Measurements from ENCODE around the gene GREB1. TPM values are rescaled to one million over a fixed set of nuclear protein-coding genes. Genes with fewer than 3 reads are reported as not detected.

Gene GREB1
- polyA plus RNA-seq, 1 of the 3 experiments (the other 2 are of a cell fraction) = 2.9 TPM

DNA sequence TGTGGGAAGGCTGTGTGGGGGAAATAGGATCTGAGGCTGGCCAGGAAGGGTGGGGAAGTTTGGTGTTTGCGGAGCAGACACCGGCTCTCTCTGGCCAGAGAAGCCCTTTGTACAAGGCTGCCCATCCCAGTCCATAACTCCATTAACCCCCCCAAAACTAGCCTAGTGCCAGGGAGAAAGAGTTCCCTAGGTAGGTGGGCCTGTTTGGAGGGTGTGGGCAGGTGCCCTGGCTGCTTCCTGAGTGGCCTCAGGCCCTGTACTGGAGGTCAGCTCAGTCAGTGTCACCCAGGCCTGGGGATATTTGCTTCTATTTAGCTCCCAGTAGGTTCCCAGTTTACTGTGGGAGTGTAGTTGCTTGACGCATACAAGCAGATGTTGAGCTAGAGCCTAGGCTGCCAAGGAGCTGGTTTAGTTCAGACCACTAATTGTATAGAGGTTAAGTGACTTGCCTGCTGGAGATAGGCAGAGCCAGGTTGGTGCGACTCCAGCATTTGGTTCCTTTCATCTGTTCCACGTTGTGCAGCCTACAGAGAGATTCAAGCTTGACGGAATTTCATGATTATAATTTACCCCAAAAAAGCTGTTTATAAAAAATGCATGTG lies 2.9 kb upstream of the GREB1 start:
- 87% methylated on average over 6 of the region's 6 CpGs for WGBS (ENCODE audit: low lambda C conversion rate)
- ChIA-PET CTCF (interaction anchor here (0.9 to 2.1 kb wide), 3 partner anchors 26 to 399 kb away, joined by 3 to 4 read pairs (median 3); no protein-coding TSS in a partner anchor), POLR2A (no interaction called here)
- Histone ChIP-seq H4K20me1 (ENCODE audit: insufficient read depth) (no peaks in the 10 kb centered on the region), H3F3A (replicated peaks; ENCODE audit: insufficient read depth) (no peaks in the 10 kb centered on the region), H3K27ac (ENCODE audit: low read depth in 2 of 2, low read length in 1 of 2) (no peak overlapping the region), H3K9me3 (no peaks in the 10 kb centered on the region), H3K27me3 (ENCODE audit: insufficient read depth) (no peaks in the 10 kb centered on the region; the same call in 1 of the 2 replicates), H3K4me1 (ENCODE audit: control insufficient read depth in 1 of 2, insufficient read depth in 2 of 2, low read depth in 1 of 2, low read length in 1 of 2) (peaks cover 0 to 17% of the 10 kb centered on the region in 2 experiments; a peak in 2 of 4 replicates), H3K4me2 (no peak overlapping the region), H3K36me3 (replicated peaks in 1 of 2; ENCODE audit: control insufficient read depth in 1 of 2, insufficient read depth in 2 of 2, low read length in 1 of 2) (no peaks in the 10 kb centered on the region), H3K4me3 (ENCODE audit: low read depth in 2 of 2, low read length in 1 of 2) (no peak overlapping the region), H3K9me2 (no peaks in the 10 kb centered on the region), H3K9ac (no peak overlapping the region), H3K79me2 (ENCODE audit: insufficient read depth) (no peaks in the 10 kb centered on the region), H2AFZ (ENCODE audit: low read depth) (no peak overlapping the region)
- DNase-seq = no peak
- TF ChIP-seq RCOR1 (IDR thresholded peaks at IDR 0.05; ENCODE audit: low read length) (no peak), POLR2AphosphoS5 (IDR thresholded peaks at IDR 0.05; ENCODE audit: low read depth, low read length) (no peak), USF1 (IDR thresholded peaks at IDR 0.05; ENCODE audit: borderline replicate concordance, low read depth) (no peak), RFX5 (IDR thresholded peaks at IDR 0.05; ENCODE audit: low read length) (no peak), TEAD4 (IDR thresholded peaks at IDR 0.05; ENCODE audit: borderline replicate concordance, insufficient read depth) (no peak), RXRA (IDR thresholded peaks at IDR 0.05; ENCODE audit: borderline replicate concordance, low read depth) (no peak), ELF1 (IDR thresholded peaks at IDR 0.05) (no peak), NFIC (IDR thresholded peaks at IDR 0.05; ENCODE audit: borderline replicate concordance) (no peak), JUND (IDR thresholded peaks at IDR 0.05) (no peak), SMC3 (IDR thresholded peaks at IDR 0.05; ENCODE audit: low read depth, low read length) (no peak), IRF3 (IDR thresholded peaks at IDR 0.05; ENCODE audit: low read depth, low read length) (no peak)
- TF ChIP-seq, protein P1, sequence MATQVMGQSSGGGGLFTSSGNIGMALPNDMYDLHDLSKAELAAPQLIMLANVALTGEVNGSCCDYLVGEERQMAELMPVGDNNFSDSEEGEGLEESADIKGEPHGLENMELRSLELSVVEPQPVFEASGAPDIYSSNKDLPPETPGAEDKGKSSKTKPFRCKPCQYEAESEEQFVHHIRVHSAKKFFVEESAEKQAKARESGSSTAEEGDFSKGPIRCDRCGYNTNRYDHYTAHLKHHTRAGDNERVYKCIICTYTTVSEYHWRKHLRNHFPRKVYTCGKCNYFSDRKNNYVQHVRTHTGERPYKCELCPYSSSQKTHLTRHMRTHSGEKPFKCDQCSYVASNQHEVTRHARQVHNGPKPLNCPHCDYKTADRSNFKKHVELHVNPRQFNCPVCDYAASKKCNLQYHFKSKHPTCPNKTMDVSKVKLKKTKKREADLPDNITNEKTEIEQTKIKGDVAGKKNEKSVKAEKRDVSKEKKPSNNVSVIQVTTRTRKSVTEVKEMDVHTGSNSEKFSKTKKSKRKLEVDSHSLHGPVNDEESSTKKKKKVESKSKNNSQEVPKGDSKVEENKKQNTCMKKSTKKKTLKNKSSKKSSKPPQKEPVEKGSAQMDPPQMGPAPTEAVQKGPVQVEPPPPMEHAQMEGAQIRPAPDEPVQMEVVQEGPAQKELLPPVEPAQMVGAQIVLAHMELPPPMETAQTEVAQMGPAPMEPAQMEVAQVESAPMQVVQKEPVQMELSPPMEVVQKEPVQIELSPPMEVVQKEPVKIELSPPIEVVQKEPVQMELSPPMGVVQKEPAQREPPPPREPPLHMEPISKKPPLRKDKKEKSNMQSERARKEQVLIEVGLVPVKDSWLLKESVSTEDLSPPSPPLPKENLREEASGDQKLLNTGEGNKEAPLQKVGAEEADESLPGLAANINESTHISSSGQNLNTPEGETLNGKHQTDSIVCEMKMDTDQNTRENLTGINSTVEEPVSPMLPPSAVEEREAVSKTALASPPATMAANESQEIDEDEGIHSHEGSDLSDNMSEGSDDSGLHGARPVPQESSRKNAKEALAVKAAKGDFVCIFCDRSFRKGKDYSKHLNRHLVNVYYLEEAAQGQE (IDR thresholded peaks at IDR 0.05; ENCODE audit: low read depth, low read length) = no peak
- TF ChIP-seq, protein P2, sequence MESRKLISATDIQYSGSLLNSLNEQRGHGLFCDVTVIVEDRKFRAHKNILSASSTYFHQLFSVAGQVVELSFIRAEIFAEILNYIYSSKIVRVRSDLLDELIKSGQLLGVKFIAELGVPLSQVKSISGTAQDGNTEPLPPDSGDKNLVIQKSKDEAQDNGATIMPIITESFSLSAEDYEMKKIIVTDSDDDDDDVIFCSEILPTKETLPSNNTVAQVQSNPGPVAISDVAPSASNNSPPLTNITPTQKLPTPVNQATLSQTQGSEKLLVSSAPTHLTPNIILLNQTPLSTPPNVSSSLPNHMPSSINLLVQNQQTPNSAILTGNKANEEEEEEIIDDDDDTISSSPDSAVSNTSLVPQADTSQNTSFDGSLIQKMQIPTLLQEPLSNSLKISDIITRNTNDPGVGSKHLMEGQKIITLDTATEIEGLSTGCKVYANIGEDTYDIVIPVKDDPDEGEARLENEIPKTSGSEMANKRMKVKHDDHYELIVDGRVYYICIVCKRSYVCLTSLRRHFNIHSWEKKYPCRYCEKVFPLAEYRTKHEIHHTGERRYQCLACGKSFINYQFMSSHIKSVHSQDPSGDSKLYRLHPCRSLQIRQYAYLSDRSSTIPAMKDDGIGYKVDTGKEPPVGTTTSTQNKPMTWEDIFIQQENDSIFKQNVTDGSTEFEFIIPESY (IDR thresholded peaks at IDR 0.05; ENCODE audit: borderline replicate concordance, low read depth) = no peak
